DOHH2 (cell line): ENCODE measurements around the gene CPEB3.

ENCODE experiments used
- EZH2phosphoT487 ChIP-seq: fragments of 200-600 bp; sonication (generic); IDR thresholded peaks from 2 replicates; pipeline ENCODE4 v1.6.1; 2017; ENCODE audit warnings: borderline replicate concordance, mild to moderate bottlenecking, antibody characterized with exemption, low read length, moderate library complexity, mixed read lengths
- TF ChIP-seq, protein P1 (sequence below): fragments of 200-600 bp; sonication (generic); IDR thresholded peaks from one replicate; pipeline ENCODE4 v1.5.1; 2014; ENCODE audit warnings: antibody characterized with exemption, mild to moderate bottlenecking, low read depth, low read length; ENCODE audit not compliant: poor library complexity, severe bottlenecking

DNA sequence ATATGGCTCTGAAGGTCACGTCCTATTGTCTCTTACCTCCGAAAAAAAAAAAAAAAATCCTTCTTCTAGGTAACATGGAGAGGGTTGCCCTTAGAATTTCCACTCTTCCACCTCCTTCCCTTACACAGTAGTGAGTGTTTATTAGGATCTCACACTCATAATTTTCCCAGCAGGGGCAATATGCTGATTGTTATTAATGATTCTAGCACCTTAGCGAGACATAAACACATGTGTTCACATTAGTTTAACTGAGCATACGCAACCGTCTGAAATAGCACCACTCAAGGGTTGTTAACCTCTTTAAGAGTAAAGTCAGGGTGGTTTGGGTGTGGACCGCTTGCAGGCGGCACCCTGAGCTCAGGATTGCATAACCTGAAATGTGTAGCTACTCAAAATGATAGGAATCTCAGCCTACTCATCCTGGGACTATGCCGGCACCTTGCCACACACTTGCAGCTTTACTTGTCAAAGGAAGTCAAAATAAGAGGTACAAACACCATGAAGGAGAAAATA is 52.2 kb downstream of the CPEB3 start:
- TF ChIP-seq, protein P1, sequence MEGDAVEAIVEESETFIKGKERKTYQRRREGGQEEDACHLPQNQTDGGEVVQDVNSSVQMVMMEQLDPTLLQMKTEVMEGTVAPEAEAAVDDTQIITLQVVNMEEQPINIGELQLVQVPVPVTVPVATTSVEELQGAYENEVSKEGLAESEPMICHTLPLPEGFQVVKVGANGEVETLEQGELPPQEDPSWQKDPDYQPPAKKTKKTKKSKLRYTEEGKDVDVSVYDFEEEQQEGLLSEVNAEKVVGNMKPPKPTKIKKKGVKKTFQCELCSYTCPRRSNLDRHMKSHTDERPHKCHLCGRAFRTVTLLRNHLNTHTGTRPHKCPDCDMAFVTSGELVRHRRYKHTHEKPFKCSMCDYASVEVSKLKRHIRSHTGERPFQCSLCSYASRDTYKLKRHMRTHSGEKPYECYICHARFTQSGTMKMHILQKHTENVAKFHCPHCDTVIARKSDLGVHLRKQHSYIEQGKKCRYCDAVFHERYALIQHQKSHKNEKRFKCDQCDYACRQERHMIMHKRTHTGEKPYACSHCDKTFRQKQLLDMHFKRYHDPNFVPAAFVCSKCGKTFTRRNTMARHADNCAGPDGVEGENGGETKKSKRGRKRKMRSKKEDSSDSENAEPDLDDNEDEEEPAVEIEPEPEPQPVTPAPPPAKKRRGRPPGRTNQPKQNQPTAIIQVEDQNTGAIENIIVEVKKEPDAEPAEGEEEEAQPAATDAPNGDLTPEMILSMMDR, result no peak
- no peak for TF ChIP-seq EZH2phosphoT487
